Measurements from ENCODE around the gene RELL1. TPM values are rescaled to one million over a fixed set of nuclear protein-coding genes. Genes with fewer than 3 reads are reported as not detected.

The RELL1 gene
- total and polyA plus RNA-seq, 10 of the 15 experiments (the other 5 are each of a cell fraction or from before 2014, with no cell fraction given), result 0.20 to 10.9 (median 3.9) TPM

DNA sequence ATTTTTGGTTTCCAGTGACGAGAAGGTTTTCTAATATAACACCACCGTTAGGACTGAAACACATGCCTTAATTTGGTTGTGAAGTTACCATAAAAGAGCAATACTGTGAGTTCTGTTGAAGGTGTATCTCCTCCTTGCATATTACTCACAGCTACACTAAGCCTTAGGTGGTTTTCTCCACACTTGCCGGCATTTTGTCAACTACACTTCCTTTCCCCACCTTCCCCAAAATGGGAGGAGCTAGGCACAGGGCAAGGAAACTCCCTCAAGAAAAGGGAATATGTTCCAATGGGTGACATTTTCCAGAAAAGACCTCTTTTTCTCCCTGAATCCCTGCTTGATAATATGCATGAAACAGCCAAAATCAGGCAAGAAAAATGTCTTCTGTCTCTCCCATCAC lies 44.8 kb downstream of the RELL1 start (continued):
- TF ChIP-seq, protein P1, sequence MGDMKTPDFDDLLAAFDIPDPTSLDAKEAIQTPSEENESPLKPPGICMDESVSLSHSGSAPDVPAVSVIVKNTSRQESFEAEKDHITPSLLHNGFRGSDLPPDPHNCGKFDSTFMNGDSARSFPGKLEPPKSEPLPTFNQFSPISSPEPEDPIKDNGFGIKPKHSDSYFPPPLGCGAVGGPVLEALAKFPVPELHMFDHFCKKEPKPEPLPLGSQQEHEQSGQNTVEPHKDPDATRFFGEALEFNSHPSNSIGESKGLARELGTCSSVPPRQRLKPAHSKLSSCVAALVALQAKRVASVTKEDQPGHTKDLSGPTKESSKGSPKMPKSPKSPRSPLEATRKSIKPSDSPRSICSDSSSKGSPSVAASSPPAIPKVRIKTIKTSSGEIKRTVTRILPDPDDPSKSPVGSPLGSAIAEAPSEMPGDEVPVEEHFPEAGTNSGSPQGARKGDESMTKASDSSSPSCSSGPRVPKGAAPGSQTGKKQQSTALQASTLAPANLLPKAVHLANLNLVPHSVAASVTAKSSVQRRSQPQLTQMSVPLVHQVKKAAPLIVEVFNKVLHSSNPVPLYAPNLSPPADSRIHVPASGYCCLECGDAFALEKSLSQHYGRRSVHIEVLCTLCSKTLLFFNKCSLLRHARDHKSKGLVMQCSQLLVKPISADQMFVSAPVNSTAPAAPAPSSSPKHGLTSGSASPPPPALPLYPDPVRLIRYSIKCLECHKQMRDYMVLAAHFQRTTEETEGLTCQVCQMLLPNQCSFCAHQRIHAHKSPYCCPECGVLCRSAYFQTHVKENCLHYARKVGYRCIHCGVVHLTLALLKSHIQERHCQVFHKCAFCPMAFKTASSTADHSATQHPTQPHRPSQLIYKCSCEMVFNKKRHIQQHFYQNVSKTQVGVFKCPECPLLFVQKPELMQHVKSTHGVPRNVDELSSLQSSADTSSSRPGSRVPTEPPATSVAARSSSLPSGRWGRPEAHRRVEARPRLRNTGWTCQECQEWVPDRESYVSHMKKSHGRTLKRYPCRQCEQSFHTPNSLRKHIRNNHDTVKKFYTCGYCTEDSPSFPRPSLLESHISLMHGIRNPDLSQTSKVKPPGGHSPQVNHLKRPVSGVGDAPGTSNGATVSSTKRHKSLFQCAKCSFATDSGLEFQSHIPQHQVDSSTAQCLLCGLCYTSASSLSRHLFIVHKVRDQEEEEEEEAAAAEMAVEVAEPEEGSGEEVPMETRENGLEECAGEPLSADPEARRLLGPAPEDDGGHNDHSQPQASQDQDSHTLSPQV (IDR thresholded peaks at IDR 0.05), result no peak

DNA sequence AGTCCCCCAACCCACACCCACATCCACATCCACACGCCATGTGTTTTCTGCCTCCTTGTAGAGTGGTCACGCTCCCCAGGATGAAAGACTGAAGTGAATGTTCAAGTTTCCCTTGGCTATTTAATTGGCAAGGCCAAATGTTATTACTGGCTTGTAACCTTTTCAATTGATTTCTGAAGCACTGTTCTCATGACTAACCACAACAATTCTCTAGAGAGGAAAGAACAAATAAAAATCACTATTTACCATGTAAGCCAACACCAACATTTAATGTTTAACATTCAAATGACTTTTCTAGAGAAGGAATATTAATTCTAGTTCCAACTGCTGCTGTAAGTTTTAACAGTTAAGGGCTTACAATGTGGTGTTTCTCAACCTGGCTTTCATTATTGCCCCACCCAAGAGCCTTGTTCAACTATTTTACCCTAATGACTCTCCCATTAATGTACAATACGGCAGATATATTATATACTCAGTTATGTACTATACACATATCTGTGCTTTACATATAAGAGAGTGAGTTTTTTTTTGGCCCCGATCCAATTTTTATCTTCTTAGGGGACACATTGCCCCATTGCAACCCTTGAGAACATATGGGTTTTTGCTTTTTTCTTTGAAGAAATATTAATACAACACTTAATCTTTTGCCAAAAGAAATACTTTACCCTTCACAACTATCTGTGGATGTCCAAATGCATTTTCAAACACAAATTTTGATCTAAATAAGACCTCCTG lies 46.5 kb downstream of the RELL1 start:
- ATAC-seq (peak; percentile 44; the same call in 2 of the 3 replicates), FAIRE-seq (no peak), DNase-seq (ENCODE audit: low read depth, low spot score) (no peak)
- Histone ChIP-seq H3K79me2 (ENCODE audit: control insufficient read depth, insufficient read depth, low read length) (no peaks in the 10 kb centered on the region), H3K9ac (ENCODE audit: control insufficient read depth, insufficient read depth, low read length) (no peak overlapping the region), H3K36me3 (ENCODE audit: control insufficient read depth in 2 of 2, insufficient read depth in 2 of 2, low read length in 1 of 2) (peaks cover 0 to under 1% of the 10 kb centered on the region in 2 experiments; a peak in 2 of 4 replicates), H3K27me3 (replicated peaks in 1 of 2; ENCODE audit: control insufficient read depth in 2 of 2, insufficient read depth in 2 of 2, low read length in 1 of 2) (no peaks in the 10 kb centered on the region), H3K4me3 (no peak overlapping the region), H3K27ac (ENCODE audit: control insufficient read depth, insufficient read depth) (no peak overlapping the region), H3K9me3 (replicated peaks; ENCODE audit: control insufficient read depth, insufficient read depth, low read length) (no peaks in the 10 kb centered on the region), H2AFZ (ENCODE audit: control insufficient read depth, low read depth, low read length) (no peak overlapping the region), H3K4me2 (ENCODE audit: control insufficient read depth, insufficient read depth) (no peak overlapping the region), H3K4me1 (ENCODE audit: control insufficient read depth, insufficient read depth, low read length) (no peaks in the 10 kb centered on the region; the same call in 1 of the 2 replicates), H4K20me1 (ENCODE audit: control insufficient read depth, insufficient read depth) (no peaks in the 10 kb centered on the region)
- ChIA-PET CTCF (no interaction called here), POLR2A (interaction anchor here (0.7 kb wide), 1 partner anchor 9 kb away, joined by 3 read pairs; no protein-coding TSS in a partner anchor), RAD21 (ENCODE audit: unreplicated experiment) (no interaction called here), SMC1A (ENCODE audit: uncharacterized antibody, unreplicated experiment) (interaction anchor here (1.2 kb wide), 1 partner anchor 408 kb away, joined by 5 read pairs; no protein-coding TSS in a partner anchor)
- BruUV-seq (replicated peaks), result no TSS peak
- intact Hi-C loops (cut with micrococcal nuclease; ENCODE audit: unreplicated experiment), result no loop called here
- no peak for TF ChIP-seq MEF2A (IDR thresholded peaks at IDR 0.05; ENCODE audit: insufficient read depth, low read depth, low read length)
- no peak for TF ChIP-seq IRF4 (IDR thresholded peaks at IDR 0.05; ENCODE audit: low read depth, low read length)
- TF ChIP-seq FOXK2 (IDR thresholded peaks at IDR 0.05), result no peak
- TF ChIP-seq, protein P2, sequence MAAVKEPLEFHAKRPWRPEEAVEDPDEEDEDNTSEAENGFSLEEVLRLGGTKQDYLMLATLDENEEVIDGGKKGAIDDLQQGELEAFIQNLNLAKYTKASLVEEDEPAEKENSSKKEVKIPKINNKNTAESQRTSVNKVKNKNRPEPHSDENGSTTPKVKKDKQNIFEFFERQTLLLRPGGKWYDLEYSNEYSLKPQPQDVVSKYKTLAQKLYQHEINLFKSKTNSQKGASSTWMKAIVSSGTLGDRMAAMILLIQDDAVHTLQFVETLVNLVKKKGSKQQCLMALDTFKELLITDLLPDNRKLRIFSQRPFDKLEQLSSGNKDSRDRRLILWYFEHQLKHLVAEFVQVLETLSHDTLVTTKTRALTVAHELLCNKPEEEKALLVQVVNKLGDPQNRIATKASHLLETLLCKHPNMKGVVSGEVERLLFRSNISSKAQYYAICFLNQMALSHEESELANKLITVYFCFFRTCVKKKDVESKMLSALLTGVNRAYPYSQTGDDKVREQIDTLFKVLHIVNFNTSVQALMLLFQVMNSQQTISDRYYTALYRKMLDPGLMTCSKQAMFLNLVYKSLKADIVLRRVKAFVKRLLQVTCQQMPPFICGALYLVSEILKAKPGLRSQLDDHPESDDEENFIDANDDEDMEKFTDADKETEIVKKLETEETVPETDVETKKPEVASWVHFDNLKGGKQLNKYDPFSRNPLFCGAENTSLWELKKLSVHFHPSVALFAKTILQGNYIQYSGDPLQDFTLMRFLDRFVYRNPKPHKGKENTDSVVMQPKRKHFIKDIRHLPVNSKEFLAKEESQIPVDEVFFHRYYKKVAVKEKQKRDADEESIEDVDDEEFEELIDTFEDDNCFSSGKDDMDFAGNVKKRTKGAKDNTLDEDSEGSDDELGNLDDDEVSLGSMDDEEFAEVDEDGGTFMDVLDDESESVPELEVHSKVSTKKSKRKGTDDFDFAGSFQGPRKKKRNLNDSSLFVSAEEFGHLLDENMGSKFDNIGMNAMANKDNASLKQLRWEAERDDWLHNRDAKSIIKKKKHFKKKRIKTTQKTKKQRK (IDR thresholded peaks at IDR 0.05; ENCODE audit: low read depth, low read length), result no peak
- no peak for TF ChIP-seq RUNX3 (IDR thresholded peaks at IDR 0.05; ENCODE audit: low read length)
- no peak for TF ChIP-seq NRF1 (conservative IDR thresholded peaks at IDR 0.05; ENCODE audit: low read depth, low read length)
- WGBS (ENCODE audit: insufficient coverage, insufficient replicate concordance, low lambda C conversion rate, missing lambda C conversion rate), result 91% methylated on average over 4 of the region's 4 CpGs
- in situ Hi-C loops (cut with MboI), result no loop called here
